ENCODE data around the gene GTF2A2.

DNA sequence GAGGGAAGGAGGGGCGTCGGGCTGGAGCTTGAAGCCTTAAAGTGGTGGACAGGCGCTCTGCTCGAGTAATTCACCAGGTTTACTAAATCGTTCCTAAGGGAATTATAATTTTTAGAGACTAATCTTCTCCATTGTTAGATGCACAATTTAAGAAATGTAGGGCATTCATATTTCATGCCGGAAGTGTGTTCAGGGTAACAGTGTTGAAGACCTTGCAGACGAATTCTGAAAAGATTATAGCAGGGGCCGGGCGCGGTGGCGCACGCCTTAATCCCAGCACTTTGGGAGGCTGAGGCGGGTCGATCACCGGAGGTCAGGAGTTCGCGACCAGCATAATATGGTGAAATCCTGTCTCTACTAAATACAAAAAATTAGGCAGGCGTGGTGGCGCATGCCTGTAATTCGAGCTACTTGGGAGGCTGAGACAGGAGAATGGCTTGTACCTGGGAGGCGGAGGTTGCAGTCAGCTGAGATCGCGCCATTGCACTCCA, 365 bp upstream of the GTF2A2 start:
- TF ChIP-seq, protein P1, sequence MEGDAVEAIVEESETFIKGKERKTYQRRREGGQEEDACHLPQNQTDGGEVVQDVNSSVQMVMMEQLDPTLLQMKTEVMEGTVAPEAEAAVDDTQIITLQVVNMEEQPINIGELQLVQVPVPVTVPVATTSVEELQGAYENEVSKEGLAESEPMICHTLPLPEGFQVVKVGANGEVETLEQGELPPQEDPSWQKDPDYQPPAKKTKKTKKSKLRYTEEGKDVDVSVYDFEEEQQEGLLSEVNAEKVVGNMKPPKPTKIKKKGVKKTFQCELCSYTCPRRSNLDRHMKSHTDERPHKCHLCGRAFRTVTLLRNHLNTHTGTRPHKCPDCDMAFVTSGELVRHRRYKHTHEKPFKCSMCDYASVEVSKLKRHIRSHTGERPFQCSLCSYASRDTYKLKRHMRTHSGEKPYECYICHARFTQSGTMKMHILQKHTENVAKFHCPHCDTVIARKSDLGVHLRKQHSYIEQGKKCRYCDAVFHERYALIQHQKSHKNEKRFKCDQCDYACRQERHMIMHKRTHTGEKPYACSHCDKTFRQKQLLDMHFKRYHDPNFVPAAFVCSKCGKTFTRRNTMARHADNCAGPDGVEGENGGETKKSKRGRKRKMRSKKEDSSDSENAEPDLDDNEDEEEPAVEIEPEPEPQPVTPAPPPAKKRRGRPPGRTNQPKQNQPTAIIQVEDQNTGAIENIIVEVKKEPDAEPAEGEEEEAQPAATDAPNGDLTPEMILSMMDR (conservative IDR thresholded peaks at IDR 0.05; ENCODE audit: low read depth, low read length) = no peak
- no peak for TF ChIP-seq EZH2 (IDR thresholded peaks at IDR 0.05; ENCODE audit: borderline replicate concordance, low read depth, low read length, poor library complexity, severe bottlenecking)
